DND-41 (cell line): ENCODE data around the gene GTF2H4.

Experiments used
- ATAC-seq: fragments of 200-7000 bp; cut with Tn5 transposase; 3 replicates; pipeline ENCODE4 v1.9.1; 2021; ENCODE audit warnings: low read depth; ENCODE audit not compliant: insufficient read depth
- DNase-seq: peaks from one replicate; pipeline ENCODE4 v3.0.0-alpha.2; 2020
- H2AFZ ChIP-seq: 2 replicates; pipeline ENCODE4 v1.6.0; 2012; ENCODE audit warnings: low read depth, low read length
- H3K27ac ChIP-seq: 2 replicates; pipeline ENCODE4 v1.5.1; 2012; ENCODE audit warnings: low read length, inconsistent platforms
- H3K27me3 ChIP-seq: fragments of 200-600 bp; sonication (generic); 2 replicates; pipeline ENCODE4 v1.6.0; 2012; ENCODE audit warnings: low read length, mild to moderate bottlenecking, inconsistent platforms; ENCODE audit not compliant: insufficient read depth, poor library complexity
- H3K36me3 ChIP-seq: 2 replicates; pipeline ENCODE4 v1.5.1; 2012; ENCODE audit warnings: low read length, inconsistent platforms; ENCODE audit not compliant: insufficient read depth
- H3K4me1 ChIP-seq: 2 replicates; pipeline ENCODE4 v1.5.1; 2012; ENCODE audit warnings: mild to moderate bottlenecking, low read length; ENCODE audit not compliant: insufficient read depth
- H3K4me2 ChIP-seq: 2 replicates; pipeline ENCODE4 v1.6.0; 2012; ENCODE audit warnings: mild to moderate bottlenecking, moderate library complexity, low read length, inconsistent platforms; ENCODE audit not compliant: insufficient read depth
- H3K4me3 ChIP-seq, 2 experiments: fragments of 200-600 bp in 1 of 2; shearing (Covaris generic) in 1 of 2; 2 replicates each; pipeline ENCODE4 v1.5.1; 2012 to 2016; ENCODE audit warnings: inconsistent platforms in 2 of 2, low read length in 2 of 2, mild to moderate bottlenecking in 2 of 2, low read depth in 1 of 2, moderate library complexity in 1 of 2
- H3K79me2 ChIP-seq: 2 replicates; pipeline ENCODE4 v1.6.0; 2012; ENCODE audit warnings: low read length, inconsistent platforms; ENCODE audit not compliant: insufficient read depth
- H3K9ac ChIP-seq: 2 replicates; pipeline ENCODE4 v1.6.0; 2012; ENCODE audit warnings: low read depth, mild to moderate bottlenecking, inconsistent platforms, low read length, moderate library complexity
- H3K9me3 ChIP-seq: 2 replicates; pipeline ENCODE4 v1.5.1; 2012; ENCODE audit warnings: low read length, moderate library complexity, mild to moderate bottlenecking, inconsistent platforms; ENCODE audit not compliant: insufficient read depth, severe bottlenecking
- H4K20me1 ChIP-seq: 2 replicates; pipeline ENCODE4 v1.6.0; 2012; ENCODE audit warnings: low read length; ENCODE audit not compliant: insufficient read depth
- CTCF ChIP-seq: IDR thresholded peaks from 2 replicates; pipeline ENCODE4 v1.5.1; 2012; ENCODE audit warnings: borderline replicate concordance, low read length, moderate library complexity, mild to moderate bottlenecking; ENCODE audit not compliant: poor library complexity, severe bottlenecking; ENCODE audit errors: extremely low read depth
- EZH2 ChIP-seq: IDR thresholded peaks from 3 replicates; pipeline ENCODE4 v1.6.1; 2012; ENCODE audit warnings: borderline replicate concordance, low read depth, mild to moderate bottlenecking, moderate library complexity, low read length, inconsistent platforms; ENCODE audit not compliant: severe bottlenecking

The GTF2H4 gene

DNA sequence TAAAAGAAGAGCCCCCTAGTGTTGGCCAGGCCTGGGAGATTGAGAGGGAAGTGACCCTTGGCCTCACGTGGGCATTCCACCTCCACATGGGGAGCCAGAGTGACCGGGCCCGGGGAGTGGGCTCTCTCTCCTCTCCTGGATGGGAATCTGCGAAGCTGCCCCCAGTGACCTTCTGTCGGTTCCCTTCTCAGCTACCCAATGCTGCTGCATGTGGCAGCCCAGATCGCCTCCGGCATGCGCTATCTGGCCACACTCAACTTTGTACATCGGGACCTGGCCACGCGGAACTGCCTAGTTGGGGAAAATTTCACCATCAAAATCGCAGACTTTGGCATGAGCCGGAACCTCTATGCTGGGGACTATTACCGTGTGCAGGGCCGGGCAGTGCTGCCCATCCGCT is 10.1 kb upstream of the GTF2H4 start:
- no peak overlapping the region for H3K9ac ChIP-seq
- no peak overlapping the region for H3K27ac ChIP-seq
- TF ChIP-seq EZH2 (no peak), CTCF (no peak)
- H3K79me2 ChIP-seq, result no peaks in the 10 kb centered on the region
- no peak overlapping the region for H3K4me3 ChIP-seq
- no peak for DNase-seq
- no peak overlapping the region for H3K4me2 ChIP-seq
- H3K36me3 ChIP-seq, result peaks cover 56% of the 10 kb centered on the region
- no peaks in the 10 kb centered on the region for H3K9me3 ChIP-seq
- H4K20me1 ChIP-seq, result no peaks in the 10 kb centered on the region
- no peaks in the 10 kb centered on the region for H3K4me1 ChIP-seq
- H2AFZ ChIP-seq, result no peak overlapping the region
- ATAC-seq, result no peak
- no peaks in the 10 kb centered on the region for H3K27me3 ChIP-seq

GRCh38 chr6:30898750-30899360 is 9.2 kb upstream of the GTF2H4 start:
- Histone ChIP-seq H3K4me1 (no peaks in the 10 kb centered on the region), H3K27ac (no peak overlapping the region), H4K20me1 (no peaks in the 10 kb centered on the region), H3K4me2 (no peak overlapping the region), H3K27me3 (no peaks in the 10 kb centered on the region), H3K36me3 (peaks cover 46% of the 10 kb centered on the region), H3K4me3 (no peak overlapping the region), H3K9ac (no peak overlapping the region), H2AFZ (no peak overlapping the region), H3K9me3 (no peaks in the 10 kb centered on the region), H3K79me2 (no peaks in the 10 kb centered on the region)
- no peak for DNase-seq
- TF ChIP-seq EZH2, result no peak
- no peak for TF ChIP-seq CTCF
- ATAC-seq, result no peak

DNA sequence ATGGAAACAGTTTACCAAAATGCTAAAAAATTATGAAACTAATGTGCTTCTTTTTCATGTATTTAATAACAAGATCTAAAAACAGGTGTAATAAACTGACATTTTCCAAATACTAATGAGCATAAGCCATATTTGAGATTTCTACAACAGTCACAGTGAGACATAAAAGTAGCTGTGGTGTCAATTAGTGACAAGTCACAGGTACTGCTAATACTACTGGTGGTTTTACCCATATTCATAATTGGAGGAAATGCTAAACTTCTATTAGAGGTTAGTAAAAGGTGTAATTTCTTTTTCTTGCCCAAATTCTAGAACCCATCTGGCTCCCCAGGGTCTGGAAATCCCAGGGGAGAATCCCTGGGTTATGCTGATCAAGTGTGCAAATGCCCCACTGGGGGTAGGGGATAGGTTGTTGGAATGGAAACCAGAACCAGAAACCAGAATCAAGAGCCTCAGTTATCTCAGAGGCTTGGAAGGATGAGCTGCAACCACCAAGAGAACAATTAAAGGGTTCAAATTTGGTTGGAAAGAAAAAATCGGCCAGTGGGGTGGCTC is 7.1 kb upstream of the GTF2H4 start:
- H3K9me3 ChIP-seq, result no peaks in the 10 kb centered on the region
- DNase-seq, result no peak
- no peak overlapping the region for H3K4me3 ChIP-seq
- H3K36me3 ChIP-seq, result peaks cover 34% of the 10 kb centered on the region
- no peak for ATAC-seq
- no peak overlapping the region for H3K9ac ChIP-seq
- H3K27ac ChIP-seq, result no peak overlapping the region
- H3K27me3 ChIP-seq, result no peaks in the 10 kb centered on the region
- H3K79me2 ChIP-seq, result no peaks in the 10 kb centered on the region
- no peak overlapping the region for H2AFZ ChIP-seq
- H3K4me1 ChIP-seq, result no peaks in the 10 kb centered on the region
- TF ChIP-seq EZH2, result no peak
- TF ChIP-seq CTCF, result no peak
- H3K4me2 ChIP-seq, result no peak overlapping the region
- H4K20me1 ChIP-seq, result no peaks in the 10 kb centered on the region
